NK-92 (cell line): Measurements from ENCODE around the gene ITFG2.

Experiments used
- DNase-seq: peaks from one replicate; lab custom pipeline; 2025; ENCODE audit not compliant: unreplicated experiment; lab: John Stamatoyannopoulos, UW

The ITFG2 gene

DNA sequence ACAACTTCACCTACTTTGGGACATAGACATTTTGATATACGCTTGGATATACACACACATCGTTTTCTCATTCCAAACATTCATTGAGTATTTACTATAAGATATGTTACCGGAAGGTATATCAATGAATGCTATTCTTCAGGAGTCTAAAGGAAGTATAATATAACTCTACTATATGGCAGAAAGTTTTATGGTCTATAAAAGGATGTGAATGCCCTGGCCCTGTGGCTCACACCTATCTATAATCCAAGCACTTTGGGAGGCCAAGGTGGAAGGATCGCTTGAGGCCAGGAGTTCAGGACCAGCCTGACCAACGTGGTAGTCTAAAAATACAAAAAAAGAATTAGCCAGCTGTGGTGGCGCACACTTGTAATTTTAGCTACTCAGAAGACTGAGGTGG is 16.8 kb downstream of the ITFG2 start:
- no peak for DNase-seq

- no peak for DNase-seq
Observed at GRCh38 chr12:2832550-2833127, 20.2 kb downstream of the ITFG2 start.

DNA sequence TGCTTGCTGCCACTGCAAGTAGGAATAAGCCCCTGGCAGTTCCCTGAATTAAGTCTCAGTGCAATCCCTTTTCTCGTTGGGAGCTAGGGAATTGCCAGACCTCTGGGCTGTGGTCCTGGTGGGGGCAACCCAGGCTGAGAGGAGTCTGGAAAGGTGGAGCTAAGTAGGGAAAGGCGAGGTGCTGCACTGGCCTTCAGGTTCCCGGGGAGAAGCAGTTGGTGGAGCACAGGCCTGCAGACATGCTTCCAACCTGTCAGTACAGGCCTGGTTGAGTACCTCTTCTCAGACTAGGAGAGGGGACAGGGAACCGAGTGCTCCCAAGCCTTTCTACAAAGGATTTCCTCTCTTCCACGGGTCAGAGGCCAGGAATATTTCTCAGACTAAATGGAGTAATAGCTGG is 20.9 kb downstream of the ITFG2 start:
- no peak for DNase-seq

DNA sequence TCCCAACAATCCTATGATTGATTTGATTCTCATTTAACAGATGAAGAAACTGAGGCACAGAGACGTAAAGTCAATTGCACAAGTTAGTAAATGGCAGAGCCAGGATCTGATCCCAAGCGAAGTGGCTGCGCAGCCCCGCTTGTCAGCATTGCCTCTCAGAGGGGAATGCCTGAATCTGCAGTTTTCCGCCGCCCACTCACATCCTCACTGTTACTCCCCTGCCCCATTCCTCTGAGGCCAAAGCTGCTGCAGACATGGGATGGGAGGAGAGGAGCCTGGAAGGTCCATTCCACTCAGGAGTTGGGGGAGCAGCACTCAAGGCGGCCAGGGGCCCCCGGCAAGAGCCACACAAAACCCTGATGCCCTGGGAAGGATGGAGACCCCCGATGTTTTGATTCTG is 21.3 kb downstream of the ITFG2 start:
- DNase-seq = no peak

GRCh38 chr12:2834581-2835491 is 22.4 kb downstream of the ITFG2 start, which contains the start of gene NRIP2:
Gene NRIP2, minus strand, starts transcription at chr12:2835035. Its CDS starts 52 bp downstream, at chr12:2834983.
- no peak for DNase-seq

DNA sequence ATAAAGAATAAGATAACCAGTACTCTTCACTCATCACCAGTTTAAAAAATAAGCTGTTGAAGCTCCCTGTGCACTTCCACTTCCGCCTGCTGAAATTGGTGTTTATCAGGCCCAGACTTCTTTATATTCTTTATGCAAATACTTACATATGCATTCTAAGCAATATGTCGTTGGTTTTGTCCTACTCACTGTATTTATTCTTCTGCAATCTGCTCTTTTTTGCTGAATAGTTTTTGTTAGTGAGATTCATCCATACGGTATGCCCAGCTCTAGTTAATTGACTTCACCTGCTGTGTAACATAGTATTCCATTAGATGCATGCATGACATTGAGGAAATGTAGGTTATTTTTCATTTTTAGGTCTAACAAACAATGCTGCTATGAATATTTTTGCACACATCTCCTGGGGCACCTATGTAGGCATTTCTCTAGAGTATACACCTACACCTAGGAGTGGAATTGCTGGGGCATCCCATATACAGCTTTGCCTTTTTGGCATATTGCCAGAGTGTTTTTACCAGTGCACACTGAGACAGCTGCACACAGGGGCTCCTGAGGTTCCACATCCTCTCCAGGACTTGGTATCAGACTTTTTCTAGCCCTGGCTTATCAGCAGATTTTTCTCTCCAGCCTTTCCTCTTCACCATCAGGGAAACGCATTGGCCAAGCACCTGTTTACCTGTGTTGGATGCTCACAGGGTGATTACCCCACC is 23.4 kb downstream of the ITFG2 start:
- DNase-seq = no peak

- DNase-seq = no peak
Observed at GRCh38 chr12:2836574-2836973, 24.1 kb downstream of the ITFG2 start.

DNA sequence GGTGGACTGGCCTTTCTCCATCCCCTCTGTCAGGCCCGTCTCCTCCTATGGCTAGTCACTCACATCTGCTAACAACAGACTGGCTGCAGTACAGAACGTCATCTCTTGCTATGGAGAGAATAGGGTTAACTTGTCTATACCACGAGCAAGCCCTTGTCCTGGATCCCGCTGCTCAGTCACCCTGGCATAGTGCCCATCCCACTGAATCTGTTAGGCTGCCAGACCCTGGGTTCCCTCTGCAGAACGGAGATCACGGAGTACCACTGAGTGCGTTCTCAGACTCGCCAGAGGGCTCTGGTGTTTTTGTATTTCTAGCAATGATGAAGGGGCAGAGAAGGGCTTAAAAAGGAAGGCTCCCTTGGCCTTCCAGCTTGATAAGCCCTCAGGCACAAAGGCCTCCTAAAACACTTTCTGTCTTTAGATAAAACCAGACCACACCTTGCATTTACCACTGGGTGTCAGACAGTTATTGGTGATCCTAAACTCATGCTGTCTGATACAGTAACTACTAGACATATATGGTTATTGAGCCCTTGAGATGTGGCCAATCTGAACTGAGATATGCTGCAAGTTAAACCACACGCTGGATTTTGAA is 28.7 kb downstream of the ITFG2 start:
- no peak for DNase-seq

DNA sequence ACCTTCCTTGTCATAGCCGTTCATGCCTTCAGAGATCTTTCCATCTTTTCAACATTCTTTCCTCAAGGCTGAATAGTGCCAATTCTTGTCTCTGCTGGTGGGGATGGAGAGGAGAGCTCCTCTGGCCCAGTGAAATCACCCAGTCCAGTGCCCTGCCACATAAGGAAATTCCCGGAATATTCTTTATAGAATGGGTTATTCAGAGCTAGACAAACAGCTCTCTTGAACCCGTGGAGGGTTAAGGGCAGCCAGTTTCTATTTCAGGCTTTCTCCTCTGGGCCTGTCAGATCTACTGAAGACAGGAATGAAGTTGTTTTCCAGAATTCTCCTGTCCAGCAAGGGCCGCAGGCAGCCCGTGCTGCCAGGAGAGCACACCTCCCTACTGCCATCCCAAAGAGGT is 30.5 kb downstream of the ITFG2 start:
- DNase-seq = no peak

DNA sequence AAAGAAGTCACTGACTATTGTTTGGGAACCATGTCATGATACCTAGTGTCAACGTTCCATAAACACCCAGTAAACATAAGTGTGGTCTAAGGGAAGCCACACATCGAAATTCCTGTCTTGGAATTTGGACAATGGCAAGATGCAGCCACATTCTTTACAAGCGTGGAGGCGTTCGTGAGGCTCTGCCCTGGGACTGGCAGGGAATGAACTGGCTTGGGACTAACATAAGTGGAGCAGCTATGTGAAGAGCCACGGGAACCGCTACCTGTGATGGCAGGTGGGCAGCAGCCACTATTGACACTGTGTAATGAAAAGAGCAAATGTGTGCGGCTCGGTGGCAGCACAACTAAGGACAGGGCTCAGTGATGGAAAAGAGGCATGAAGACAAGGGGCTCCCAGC is 32.3 kb downstream of the ITFG2 start:
- DNase-seq = no peak

GRCh38 chr12:2845280-2845679 is 32.8 kb downstream of the ITFG2 start:
- no peak for DNase-seq

DNA sequence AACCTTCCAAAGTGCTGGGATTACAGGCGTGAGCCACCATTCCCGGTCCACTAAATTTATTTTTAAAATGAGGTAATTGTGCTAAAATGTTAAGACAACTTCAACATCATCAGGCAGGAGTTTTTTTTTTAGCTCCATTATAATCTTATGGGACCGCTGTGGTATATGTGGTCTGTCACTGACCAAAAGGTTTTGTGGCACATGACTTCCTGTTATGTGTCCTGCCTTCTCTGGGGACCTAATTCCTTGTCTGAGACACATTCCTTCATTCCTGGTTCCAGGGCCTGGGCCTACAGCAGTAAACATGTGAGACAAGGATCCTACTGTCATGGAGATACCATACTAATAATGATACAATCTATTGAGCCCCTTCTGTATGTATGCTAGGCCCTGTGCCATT is 39.5 kb downstream of the ITFG2 start:
- DNase-seq = no peak

GRCh38 chr12:2853626-2854025 is 41.2 kb downstream of the ITFG2 start:
- no peak for DNase-seq

DNA sequence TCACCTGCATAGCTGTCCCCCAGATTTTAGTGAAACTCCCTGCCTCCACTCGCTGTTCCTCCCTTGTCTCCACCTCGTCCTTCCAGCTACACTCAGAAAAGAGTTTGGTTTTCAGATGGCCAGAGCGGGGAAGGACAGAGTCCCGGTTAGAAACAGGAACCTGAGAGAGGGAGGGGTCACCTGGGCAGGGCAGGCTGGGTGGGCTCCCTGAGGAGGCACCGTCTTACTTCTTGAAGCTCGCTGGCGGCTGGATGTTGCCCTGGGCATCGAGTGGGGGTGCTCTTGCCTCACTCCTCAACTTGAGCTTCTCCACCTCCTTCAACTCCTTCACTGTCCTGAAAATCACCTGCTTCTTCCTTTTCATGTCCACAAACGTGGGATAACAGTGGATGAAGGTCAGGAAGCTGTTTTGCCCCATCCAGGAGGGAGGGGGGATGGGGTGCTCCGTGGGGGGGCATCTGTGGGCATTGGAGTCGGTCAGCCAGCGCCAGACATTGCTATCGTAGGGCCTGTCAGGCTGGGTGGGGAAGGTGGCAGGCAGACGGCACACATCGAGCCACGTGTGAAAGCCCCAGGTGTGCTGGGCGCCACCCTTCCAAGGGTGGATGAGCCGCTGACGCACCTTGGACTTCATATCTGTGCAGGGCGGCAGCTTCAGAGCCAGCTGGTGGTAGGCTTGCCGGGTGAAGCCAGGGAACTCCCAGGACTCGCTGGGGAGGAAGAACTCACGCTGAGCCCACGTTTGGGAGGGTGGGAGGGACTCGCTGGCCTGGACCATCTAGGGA is 42.4 kb downstream of the ITFG2 start:
- DNase-seq = no peak

DNA sequence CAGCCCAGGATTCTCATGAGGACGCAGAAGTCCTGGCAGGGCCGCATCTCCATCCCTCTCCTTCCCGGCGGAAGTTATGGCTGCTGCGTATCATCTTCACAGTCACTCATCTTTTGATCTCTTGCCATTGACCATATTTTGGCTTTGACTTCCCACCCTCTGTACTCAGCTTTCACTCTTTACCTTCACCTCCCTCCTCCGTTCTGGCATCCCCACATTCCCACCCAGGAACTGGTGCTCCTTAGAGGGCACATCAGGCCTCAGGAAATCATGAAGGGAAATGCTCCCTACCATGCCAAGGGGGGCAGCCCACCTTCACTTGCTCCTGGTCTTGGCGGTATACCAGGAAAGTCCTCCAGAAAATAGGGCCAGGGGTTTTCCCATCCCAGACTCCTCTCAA is 43.1 kb downstream of the ITFG2 start:
- DNase-seq = no peak

GRCh38 chr12:2856051-2856450 is 43.6 kb downstream of the ITFG2 start:
- no peak for DNase-seq

DNA sequence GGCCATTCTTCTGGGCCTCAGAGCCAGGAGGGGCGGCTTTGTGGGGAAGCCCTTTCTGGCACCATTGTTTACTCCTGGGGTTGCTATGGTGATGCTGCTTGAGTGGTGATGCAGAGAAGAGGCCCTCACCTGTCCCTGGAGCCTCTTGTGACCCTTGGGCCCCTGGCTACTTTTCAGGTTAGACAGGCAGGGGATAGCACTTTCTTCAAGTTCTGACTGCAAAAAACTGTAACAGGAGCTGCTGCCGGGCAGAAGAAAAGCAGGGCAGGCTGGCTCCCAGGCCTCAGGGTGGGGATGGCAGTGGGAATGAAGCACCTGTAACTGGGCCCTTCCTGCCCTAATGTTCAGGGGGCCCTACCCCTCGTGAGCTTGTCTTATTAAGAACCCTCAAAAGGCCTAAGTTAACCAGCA is 44.6 kb downstream of the ITFG2 start, which contains the start of gene TEX52:
TSS of gene TEX52 (minus strand) at position 19 of the 411 bp plus-strand sequence. CDS start at position 6, 13 bp downstream.
- DNase-seq = no peak

DNA sequence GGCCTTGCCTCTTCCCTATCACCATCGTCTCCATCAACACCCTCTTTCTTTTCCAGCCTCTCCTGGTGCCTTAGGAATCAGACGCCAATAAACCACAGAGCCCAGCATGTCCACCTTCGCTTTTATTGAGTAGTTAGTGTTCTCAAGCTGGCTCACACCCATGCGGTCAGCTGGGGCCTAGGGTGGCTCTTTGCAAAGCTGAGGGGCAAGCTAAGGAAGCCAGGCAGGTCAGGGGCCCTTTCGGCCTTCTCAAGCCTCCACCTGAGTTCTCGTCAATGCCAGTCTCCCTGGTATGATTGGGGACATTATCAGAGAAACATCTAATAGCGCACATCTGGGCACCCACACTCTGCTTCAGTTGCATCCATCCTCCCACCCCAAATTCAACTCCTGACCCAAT is 45.1 kb downstream of the ITFG2 start:
- DNase-seq = no peak

DNA sequence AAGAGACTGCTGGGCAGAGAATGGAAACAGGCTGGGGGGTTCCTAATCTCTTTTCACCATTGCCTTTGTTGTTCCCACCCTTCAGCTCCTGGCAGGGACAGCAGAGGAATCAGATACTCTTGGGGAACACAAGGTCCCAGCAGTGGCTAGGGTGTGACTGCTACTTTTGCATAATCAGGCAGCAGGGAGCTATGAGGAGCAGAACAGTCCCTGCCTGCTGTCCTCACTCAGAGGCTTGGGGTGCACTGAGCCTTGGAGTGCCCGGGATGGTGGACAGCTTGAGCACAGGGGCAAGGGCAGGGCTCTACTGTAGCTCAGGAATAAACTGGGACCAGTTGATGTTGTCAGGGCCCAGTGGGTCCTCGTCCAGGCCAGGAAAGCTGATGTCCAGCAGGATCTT is 45.9 kb downstream of the ITFG2 start:
- no peak for DNase-seq

DNA sequence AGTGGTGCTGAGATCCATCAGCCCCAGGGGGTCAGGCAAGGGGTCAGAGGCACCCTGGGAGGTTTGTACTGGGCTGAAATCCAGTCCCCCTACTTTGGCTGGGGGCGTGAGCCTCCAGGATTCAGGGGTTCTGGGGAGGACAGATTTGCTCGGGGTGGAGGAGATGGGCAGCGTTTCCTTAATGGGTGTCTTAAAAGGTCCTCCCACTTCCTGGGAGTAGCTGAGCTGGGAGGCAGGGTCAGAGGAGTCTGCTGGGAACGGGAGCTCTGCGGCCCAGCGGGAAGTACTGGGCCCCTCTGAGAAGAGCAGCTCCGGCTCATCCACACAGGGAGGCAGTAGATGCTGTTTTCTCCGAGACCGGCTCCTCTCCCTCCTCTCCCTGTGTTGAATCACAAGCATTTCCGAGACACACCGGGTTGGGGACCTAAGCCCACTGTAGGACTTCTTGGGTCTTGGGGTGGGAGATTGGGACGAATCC is 46.5 kb downstream of the ITFG2 start:
- DNase-seq = no peak
